T-helper 2 cell treated with Interferon-gamma antibody and Interleukin-4, amounts not matched to agents 100 ng/mL and 5 ng/mL, for 36 hours (primary cell): ENCODE data around the gene BAZ2B. TPM values are rescaled to one million over a fixed set of nuclear protein-coding genes. Genes with fewer than 3 reads are reported as not detected.

Source experiments
- intact Hi-C: fragments of 100-400 bp; cut with micrococcal nuclease; formaldehyde crosslinking; loops from one replicate; pipeline ENCODE4 v1.15.1; 2023
- total RNA-seq: library from RNA; stranded (reverse); gene quantifications from 2 replicates; pipeline ENCODE4 v1.2.3, GENCODE V29; 2022

BAZ2B gene
- total RNA-seq, 1 donor from 2014 or later = 8.5 TPM

GRCh38 chr2:159272156-159272555 lies 344.2 kb downstream of the BAZ2B start:
- intact Hi-C loops = no loop called here

DNA sequence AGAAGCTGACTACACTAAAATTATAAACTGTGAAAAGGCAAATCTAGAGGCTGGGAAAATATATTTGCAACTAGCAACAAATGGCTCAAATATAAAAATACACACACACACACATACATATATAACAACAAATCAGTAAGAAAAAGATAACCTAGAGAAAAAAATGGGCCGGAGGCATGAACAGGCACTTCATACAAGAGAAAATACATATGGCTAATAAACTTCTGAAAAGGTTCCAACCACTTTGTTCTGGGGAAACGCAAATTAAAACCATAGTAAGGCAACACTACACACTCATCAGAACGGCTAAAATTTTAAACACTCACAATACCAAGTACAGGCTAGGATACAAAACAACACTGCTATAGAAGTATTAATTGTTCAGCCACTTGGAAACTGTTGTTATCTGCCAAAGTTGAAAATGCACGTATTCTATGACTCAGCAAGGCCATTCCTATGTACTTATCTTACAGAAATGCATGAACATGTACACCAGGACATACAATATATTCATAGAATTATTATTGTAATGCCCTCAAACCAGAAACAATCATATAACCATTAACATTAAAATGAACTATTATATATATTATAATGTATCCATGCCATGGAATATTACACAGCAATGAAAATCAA lies 345.5 kb downstream of the BAZ2B start:
- intact Hi-C loops = no loop called here

Other genes starting within 250 kb of the BAZ2B start
- gene MARCHF7, start 96.0 kb upstream of the BAZ2B start, total RNA-seq = 70.1 and 76.2 TPM in 2 replicates
- gene CD302, start 181.7 kb upstream of the BAZ2B start, total RNA-seq = 0.27 and 0.34 TPM in 2 replicates